ENCODE measurements around the gene SMCHD1. TPM values are rescaled to one million over a fixed set of nuclear protein-coding genes. Genes with fewer than 3 reads are reported as not detected.

Gene SMCHD1
- total RNA-seq, 4 donors from 2014 or later = 58.4 to 270 (median 98.6) TPM

DNA sequence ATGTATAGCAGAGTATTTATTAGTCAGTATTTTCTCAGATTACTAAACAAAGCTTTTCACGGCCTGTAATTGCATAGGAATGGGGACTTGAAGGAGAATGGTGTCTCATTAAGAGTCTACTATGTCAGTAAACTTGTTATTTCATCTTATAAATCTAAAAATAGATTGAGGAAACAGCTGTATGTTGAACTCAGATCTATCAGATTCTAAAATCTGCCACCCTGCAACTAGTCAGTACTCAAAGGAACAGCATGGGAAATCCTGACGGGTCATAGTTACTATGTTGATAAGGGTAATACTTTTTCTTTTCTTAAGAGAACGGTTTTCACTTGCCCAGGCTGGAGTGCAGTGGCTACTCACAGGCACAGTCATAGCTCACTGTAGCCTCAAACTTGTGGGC lies 121.1 kb downstream of the SMCHD1 start:
- H3K9me3 ChIP-seq = no peaks in the 10 kb centered on the region
- intact Hi-C loops (cut with DNase I; ENCODE audit: low total_unique reads) = no loop called here
- no peak for DNase-seq
- no peak overlapping the region for H3K27ac ChIP-seq
- no peaks in the 10 kb centered on the region for H3K4me1 ChIP-seq
- no peak overlapping the region for H3K4me3 ChIP-seq
- no peak for TF ChIP-seq POLR2A (IDR thresholded peaks at IDR 0.05)
- TF ChIP-seq, protein P1, sequence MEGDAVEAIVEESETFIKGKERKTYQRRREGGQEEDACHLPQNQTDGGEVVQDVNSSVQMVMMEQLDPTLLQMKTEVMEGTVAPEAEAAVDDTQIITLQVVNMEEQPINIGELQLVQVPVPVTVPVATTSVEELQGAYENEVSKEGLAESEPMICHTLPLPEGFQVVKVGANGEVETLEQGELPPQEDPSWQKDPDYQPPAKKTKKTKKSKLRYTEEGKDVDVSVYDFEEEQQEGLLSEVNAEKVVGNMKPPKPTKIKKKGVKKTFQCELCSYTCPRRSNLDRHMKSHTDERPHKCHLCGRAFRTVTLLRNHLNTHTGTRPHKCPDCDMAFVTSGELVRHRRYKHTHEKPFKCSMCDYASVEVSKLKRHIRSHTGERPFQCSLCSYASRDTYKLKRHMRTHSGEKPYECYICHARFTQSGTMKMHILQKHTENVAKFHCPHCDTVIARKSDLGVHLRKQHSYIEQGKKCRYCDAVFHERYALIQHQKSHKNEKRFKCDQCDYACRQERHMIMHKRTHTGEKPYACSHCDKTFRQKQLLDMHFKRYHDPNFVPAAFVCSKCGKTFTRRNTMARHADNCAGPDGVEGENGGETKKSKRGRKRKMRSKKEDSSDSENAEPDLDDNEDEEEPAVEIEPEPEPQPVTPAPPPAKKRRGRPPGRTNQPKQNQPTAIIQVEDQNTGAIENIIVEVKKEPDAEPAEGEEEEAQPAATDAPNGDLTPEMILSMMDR (IDR thresholded peaks at IDR 0.05) = no peak
- no peaks in the 10 kb centered on the region for H3K27me3 ChIP-seq
- no peaks in the 10 kb centered on the region for H3K36me3 ChIP-seq

DNA sequence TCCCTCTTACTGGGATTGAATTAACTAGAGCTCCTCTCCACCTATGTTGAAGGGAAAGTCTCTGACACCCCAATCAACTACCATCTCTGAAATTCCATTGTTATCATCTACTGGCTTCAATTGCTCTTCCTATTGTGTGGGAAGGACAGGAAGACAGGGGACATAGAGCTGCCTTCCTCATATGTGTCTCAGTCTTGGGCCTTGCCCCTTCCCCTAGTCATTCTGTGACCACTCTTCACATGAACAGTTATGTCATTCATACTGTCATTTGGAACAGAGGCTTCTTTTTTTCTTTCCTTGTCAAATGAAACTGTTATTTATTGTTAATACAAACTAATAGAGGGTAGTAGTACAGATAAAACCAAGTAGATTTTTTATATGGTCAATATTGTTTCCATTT lies 121.7 kb downstream of the SMCHD1 start:
- TF ChIP-seq, protein P1 (IDR thresholded peaks at IDR 0.05) = no peak
- no peak for TF ChIP-seq POLR2A (IDR thresholded peaks at IDR 0.05)

DNA sequence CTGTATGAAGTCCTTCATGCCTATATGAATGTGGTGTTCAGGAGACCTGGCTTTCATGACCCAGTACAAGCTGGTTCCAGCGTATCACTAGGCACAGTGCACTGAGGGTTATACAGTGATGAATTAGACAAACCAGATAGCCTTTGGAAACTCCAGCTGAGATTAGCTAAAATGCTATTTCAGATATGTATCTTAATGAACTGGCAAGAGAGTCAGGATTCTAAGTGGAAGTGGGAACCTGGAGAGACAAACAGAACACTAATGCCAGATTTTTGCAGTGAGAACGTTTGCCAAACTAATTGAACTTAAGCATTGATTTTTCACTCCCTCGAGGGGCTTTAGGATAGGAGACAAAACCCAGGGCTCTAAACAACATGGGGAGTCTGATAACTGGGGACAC lies 125.2 kb downstream of the SMCHD1 start:
- no peak for DNase-seq
- peak overlapping the region in 1 of 2 donors; percentile 25 for H3K27ac ChIP-seq
- no peaks in the 10 kb centered on the region for H3K36me3 ChIP-seq
- TF ChIP-seq, protein P1 (IDR thresholded peaks at IDR 0.05) = no peak
- TF ChIP-seq POLR2A (IDR thresholded peaks at IDR 0.05) = no peak
- no peaks in the 10 kb centered on the region for H3K4me1 ChIP-seq
- intact Hi-C loops (cut with DNase I; ENCODE audit: low total_unique reads) = no loop called here
- no peak overlapping the region for H3K4me3 ChIP-seq
- no peaks in the 10 kb centered on the region for H3K9me3 ChIP-seq
- no peaks in the 10 kb centered on the region for H3K27me3 ChIP-seq

More for the DNA sequence above, 121.7 kb downstream of the SMCHD1 start:
- H3K27me3 ChIP-seq = no peaks in the 10 kb centered on the region
- H3K4me1 ChIP-seq = no peaks in the 10 kb centered on the region
- no peak overlapping the region for H3K4me3 ChIP-seq
- H3K9me3 ChIP-seq = no peaks in the 10 kb centered on the region
- no peak overlapping the region for H3K27ac ChIP-seq
- intact Hi-C loops (cut with DNase I; ENCODE audit: low total_unique reads) = no loop called here
- no peak for DNase-seq
- no peaks in the 10 kb centered on the region for H3K36me3 ChIP-seq

DNA sequence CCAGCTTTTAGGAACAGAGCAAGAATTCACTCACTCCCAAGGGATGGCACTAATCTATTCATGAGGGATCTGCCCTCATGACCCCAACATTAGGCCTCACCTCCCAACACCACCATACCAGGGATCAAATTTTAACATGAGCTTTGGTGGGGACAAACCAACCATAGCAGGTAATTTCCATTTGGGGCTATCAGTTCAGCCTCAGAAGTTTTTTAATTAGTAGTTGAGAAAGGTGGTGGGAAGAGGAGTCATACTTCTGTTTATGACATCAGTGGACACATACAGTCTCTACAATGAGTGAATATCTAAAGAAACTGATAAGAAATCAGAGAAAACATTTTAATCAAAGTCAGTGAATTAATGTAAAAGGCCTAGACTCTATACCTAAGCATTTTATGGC lies 131.7 kb downstream of the SMCHD1 start:
- DNase-seq = no peak
- Histone ChIP-seq H3K27ac (no peak overlapping the region), H3K4me1 (no peaks in the 10 kb centered on the region), H3K4me3 (no peak overlapping the region), H3K36me3 (no peaks in the 10 kb centered on the region), H3K27me3 (no peaks in the 10 kb centered on the region), H3K9me3 (no peaks in the 10 kb centered on the region)
- intact Hi-C loops (cut with DNase I; ENCODE audit: low total_unique reads) = no loop called here
- TF ChIP-seq, protein P1 (IDR thresholded peaks at IDR 0.05) = no peak
- TF ChIP-seq POLR2A (IDR thresholded peaks at IDR 0.05) = no peak

DNA sequence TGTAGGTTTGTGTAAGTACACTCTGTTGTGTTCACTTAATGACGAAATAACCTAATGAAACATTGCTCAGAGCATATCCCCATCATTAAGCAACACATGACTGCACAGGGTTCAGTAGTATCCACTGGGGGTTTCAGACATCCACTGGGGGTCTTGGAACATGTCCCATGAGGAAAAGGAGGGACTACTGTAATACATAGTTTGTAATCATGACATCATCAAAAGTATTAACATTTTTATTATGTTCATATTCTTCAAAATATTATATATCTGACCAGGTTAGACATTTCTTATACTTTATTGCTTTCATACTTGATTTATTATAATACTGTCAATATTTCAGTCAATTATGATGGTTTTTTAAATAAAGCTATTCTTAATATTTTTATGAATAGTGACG lies 136.9 kb downstream of the SMCHD1 start:
- Histone ChIP-seq H3K27me3 (no peaks in the 10 kb centered on the region), H3K4me3 (no peak overlapping the region), H3K4me1 (no peaks in the 10 kb centered on the region), H3K9me3 (no peaks in the 10 kb centered on the region), H3K27ac (no peak overlapping the region), H3K36me3 (no peaks in the 10 kb centered on the region)
- no peak for TF ChIP-seq POLR2A (IDR thresholded peaks at IDR 0.05)
- TF ChIP-seq, protein P1 (IDR thresholded peaks at IDR 0.05) = no peak
- intact Hi-C loops (cut with DNase I; ENCODE audit: low total_unique reads) = no loop called here
- no peak for DNase-seq

Measured in uterus (tissue), 4 donors.